Glomerular endothelial cell (primary cell): ENCODE measurements around the gene CHD9. TPM values are rescaled to one million over a fixed set of nuclear protein-coding genes. Genes with fewer than 3 reads are reported as not detected.
A peak's percentile ranks its signal among the peaks of the same experiment; 100 is the strongest.
"Not testable (repeated sequence)": the region's sequence is repeated elsewhere in the genome, so short reads cannot be mapped to it uniquely, and the experiment has no call there.

Experiments
- DNase-seq: peaks from one replicate; pipeline ENCODE4 v3.0.0-alpha.2; 2011; ENCODE audit warnings: low read depth, low spot score; ENCODE audit errors: extremely low read depth
- total RNA-seq: library from RNA; depleted of rRNA; stranded (reverse); fragments of >200 nt; gene quantifications from 2 replicates; pipeline ENCODE4 v1.2.3, GENCODE V29; 2015

Gene CHD9
- total RNA-seq = 32.1 and 44.0 TPM in 2 replicates

- no peak for DNase-seq
These were observed at the start of gene CHD9 for GRCh38 chr16:53054670-53055485. CHD9 (plus strand) TSS chr16:53054991; CDS start chr16:53156090, 101,099 bp downstream.

DNA sequence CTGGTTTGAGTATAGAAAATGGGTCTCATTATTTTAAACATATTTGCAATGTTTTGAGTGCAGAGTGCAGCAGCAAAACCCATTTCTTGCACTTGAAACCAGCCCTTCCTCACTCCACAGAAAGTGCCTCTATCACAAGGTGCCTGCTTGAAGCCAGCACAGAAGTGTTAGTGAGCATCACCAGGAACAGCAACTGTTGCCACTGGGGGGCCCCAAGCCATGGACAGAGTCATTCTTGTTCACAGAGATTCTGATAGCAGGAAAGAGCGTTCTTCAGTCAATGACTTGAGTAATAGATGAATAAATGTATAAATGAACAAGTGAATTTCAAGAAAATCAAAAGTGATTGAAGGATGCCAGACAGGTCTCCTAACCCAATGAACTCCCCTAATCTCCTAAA, 47.7 kb upstream of the CHD9 start:
- DNase-seq = no peak

- no peak for DNase-seq
These were observed 40.5 kb upstream of the CHD9 start for GRCh38 chr16:53014287-53014686.

DNA sequence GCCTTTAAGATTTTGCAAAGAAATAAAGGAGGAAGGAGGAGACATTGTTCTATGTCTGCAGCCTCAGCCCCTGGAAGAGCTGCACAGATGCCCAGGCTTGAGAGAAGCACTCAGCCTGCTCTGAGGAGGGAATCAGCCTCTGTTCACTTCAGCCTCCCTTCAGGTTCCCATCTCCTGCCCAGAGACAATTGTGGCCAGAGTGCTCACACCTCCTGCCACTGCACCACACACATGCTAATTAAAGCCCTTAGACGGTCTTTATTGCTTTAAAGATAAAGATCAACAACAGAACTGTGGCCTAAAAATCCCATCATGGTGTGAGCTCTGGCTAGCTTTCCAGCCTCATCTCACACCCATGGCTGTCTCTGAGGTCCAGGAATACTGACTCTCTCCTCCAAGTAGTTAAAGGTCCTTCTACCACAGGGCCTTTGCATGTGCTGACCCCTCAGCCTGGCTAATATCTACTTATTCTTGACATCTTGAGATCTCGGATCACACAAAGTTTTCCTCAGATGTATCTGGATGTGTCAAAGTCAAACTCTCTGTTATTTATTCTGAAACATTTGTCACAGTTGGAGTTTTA, 35.9 kb upstream of the CHD9 start:
- no peak for DNase-seq

DNA sequence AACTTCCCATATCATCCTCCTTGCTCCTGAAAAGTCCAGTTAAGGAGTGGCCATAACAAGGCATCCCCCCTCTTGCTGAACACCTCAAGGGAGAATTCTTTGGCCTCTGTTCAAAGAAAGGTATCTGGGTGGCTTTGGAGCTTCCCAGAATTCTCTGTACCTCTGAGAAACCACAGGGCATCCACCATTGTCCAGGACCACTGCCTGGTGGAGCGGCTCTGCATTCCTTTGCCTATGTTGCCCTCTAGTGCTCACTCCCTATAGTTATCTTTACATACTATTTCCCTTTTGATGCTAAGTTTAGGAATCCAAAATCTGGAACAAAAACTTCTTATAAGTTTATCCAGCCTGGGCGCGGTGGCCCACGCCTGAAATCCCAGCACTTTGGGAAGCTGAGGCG, 32.4 kb upstream of the CHD9 start:
- peak; percentile 7 for DNase-seq

DNA sequence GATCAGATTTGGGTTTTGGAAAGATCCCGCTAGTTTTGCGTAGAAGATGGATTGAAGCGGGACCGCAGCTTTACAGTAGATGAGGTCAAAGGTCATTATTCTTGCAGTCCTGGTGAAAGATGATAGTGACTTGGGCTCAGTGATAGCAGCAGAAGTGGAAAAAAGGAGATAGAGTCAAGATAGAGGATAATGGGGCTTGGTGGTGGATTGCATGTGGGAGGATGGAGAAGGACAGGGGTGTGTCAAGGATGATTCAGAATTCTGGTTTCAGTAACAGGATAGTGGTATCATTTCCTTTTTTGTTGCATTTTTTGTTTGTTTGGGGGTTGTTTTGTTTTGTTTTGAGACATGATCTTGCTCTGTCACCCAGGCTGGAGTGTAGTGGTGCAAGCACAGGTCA, 30.7 kb upstream of the CHD9 start:
- no peak for DNase-seq

GRCh38 chr16:53029971-53030370, 24.8 kb upstream of the CHD9 start:
- no peak for DNase-seq

GRCh38 chr16:53031323-53031942, 23.4 kb upstream of the CHD9 start:
- no peak for DNase-seq

GRCh38 chr16:53034306-53034705, 20.5 kb upstream of the CHD9 start:
- DNase-seq = no peak

DNA sequence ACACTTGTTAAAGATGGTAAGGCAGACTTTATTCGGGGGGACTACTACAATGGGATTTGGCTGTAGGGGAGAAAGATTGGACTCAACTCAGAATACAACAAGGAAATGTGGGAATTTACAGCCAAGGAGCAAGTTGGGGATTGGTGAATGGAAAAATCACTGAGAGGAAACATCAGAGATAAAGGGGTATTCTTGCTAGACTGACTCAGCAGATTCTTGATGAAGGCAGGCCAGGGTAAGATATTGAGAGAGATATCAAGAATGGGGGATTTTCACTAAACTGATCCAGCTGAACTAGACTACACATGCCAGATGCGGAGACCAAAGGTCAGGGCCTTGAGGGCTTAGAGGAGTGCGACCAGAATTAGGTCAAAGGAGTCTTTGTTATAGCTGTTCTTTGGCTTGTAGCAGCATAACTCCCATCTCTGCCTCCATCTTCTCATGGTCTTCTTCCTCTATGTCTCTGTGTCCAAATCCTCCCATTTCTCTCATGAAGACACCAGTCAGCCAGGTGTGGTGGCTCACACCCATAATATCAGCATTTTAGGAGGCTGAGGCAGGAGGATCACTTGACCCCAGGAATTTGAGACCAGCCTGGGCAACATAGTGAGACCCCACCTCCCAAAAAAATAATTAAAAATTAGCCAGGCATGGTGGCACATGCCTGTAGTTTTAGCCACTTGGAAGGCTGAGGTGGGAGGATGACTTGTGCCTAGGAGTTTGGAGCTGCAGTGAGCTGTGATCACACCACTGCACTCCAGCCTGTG, 19.4 kb upstream of the CHD9 start:
- no peak for DNase-seq

DNA sequence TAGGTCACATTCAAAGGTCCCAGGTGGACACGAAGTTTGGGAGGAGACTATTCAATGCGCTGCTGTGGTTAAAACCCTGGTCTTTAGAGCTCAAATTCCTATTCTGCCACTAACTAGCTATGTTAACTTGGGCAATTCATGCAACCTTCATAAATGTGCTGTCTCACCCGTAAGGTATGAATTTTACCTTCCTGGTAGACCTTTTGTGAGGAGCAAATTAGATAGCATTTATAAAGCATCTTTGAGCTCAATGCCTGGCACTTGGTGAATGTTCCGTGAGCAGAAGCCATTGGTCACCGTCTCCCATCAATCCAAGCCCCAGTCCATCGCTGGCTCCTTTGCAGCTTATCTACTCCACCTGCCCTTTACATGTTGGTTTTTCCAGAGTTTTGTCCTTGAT, 18.7 kb upstream of the CHD9 start:
- DNase-seq = no peak

DNA sequence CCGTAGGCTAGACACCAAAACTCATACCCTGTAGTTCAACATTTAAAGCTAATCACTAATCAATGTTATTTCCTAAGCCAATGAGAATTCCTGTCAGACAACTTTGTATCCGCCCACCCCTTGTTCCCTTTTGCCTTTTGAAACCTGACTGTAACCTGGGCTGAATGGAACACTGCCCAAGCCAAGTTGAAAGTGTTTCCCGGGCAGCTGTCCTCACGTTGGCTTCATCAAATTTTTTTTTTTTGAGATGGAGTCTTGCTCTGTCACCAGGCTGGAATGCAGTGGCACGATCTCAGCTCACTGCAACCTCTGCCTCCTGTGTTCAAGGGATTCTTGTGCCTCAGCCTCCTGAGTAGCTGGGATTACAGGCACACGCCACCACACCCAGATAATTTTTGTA, 18.1 kb upstream of the CHD9 start:
- not testable (repeated sequence) for DNase-seq

GRCh38 chr16:53040788-53041187, 14.0 kb upstream of the CHD9 start:
- no peak for DNase-seq

DNA sequence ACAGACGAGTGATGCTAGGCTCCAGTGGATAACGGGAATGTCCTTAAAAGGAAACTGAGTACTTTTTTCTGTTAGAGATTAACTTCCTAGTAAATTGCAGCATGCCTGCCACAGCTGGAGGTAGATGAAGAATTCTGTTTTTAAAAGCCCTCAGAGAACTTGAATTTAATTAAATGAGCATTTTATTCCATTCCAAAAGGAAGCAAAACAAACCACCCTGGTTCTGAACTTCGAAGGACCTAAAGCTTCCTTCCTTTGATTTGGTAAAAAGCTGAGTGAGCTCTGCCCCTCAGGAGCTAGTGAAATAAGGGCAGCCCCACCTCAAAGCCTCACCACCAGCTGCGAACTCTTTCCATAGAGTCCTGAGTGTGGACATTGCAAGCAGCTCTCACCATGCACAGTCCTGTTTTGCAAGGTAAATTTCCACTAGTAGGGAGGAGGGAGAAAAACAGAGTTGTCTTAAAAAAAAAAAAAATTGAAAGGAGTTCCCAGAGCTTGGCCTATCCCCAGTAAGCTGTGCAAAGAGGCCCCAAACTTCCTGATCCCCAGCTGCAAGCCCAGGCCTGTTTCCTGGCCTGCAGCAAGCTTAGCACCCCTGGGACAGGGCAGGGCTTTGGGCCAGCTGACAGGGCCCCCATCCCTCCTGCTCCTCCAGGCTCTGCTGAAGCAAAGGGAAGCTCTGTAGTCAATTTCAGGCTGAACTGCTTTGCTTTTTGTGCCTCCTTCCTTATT, 13.3 kb upstream of the CHD9 start:
- DNase-seq = no peak

- DNase-seq = no peak
These were observed 12.5 kb upstream of the CHD9 start for GRCh38 chr16:53042235-53042701.

GRCh38 chr16:53043428-53043831, 11.4 kb upstream of the CHD9 start:
- no peak for DNase-seq

DNA sequence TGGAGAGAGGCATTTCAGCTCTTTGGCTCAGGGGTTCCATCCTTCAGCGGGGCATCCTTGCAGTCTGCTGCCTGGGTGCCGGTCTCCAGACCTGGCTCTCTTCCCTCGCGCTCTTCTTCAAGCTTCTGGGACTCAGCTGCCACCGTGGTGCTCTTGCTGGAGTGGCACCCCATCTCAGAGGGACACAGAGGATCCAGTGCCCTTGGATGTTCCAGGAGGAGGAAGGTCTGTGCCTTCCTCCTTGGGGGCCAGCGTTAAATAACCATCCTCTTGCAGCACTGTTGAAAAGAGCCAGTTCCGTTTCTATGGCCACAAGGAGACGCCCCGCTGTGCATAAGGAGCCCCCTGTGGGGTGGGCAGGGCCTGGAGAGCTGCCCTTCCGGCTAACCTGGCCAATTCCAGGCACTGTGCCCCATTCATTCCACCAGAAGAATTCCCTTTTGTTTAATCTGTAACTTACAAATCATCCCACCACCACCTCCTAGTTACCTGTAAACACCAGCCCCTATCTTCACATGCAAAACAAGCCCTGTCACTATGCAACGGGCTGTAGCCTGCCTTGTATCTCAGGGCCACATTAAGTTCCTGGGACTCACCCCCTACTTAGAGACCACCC, 10.7 kb upstream of the CHD9 start:
- no peak for DNase-seq

GRCh38 chr16:53045341-53046220, 9.2 kb upstream of the CHD9 start:
- DNase-seq = no peak

DNA sequence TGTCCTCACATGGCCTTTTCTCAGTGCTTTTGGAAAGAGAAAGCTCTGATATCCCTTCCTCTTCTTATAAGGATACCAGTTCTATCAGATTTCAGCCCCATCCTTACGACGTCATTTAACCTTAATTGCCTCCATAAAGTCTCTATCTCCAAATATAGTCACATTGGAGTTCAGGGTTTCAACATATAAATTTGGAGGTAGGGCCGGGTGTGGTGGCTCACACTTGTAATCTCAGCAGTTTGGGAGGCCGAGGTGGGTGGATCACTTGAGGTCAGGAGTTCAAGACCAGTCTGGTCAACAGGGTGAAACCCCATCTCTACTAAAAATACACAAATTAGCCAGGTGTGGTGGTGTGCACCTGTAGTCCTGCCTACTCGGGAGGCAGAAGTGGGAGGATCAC, 7.3 kb upstream of the CHD9 start:
- DNase-seq = not testable (repeated sequence)
